Inflammatory macrophage (primary cell): ENCODE data around the gene CORIN.
"Not testable (repeated sequence)": the region's sequence is repeated elsewhere in the genome, so short reads cannot be mapped to it uniquely, and the experiment has no call there.

Experiments
- DNase-seq, 2 donors: peaks; one replicate each; pipeline ENCODE4 v3.0.0-alpha.2; 2020 to 2022

CORIN gene

DNA sequence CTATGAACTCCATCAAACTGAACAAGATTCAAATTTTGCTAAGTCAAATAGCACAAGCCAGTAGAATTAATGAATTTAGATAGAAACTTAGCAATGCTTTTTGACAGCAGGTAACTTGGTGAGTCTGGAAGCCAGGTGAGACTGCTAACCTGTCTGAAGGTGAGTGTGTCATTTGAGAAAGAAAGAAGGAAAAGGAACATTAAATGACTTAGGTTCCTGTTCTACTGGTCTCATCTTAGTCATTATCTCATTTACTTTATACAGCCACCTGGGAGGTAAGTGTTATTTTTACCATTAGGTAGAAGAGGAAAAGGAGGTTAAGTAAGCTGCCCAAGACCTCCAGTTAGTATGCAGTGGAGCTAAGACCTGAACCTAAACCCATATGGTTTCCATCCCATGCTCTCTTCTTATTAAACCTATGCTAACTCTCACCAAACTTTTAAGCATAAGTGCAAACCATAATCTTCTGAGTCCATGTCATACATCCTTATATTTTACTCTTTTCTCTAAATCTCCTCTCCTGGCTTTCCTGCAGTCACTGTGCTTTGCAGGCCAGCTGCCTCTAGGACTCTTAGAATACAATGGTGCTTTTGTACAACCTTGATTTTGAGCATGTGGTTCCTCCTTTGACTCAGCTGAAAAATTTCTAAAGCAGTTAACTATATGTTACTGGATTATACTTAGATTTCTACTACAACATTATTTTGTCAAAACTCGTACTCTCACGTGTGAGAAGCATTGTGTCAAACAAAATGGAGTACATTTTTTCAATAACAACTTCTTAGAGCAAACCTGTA lies 284.3 kb downstream of the CORIN start:
- no peak for DNase-seq

- DNase-seq: no peak
Measured at GRCh38 chr4:47551682-47552081, 286.2 kb downstream of the CORIN start.

GRCh38 chr4:47550899-47551548 lies 286.8 kb downstream of the CORIN start:
- DNase-seq: no peak

DNA sequence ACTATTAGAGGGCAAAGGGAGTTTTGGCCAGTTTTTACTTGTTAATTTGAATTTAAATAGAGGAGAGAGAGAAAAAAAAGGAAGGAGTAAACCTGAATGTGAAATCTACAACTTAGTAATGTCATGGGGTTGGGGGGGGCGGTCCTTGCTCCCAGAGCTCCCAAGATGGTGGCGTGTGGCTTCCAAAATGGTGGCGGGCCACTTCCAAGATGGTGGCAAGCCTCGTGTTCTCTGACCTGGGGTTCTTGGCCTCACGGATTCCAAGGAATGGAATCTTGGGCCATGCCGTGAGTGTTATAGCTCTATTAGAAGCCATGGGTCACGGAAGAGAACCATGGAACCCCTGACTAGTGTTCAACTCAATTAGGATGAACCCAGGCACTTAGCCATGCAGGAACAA lies 287.5 kb downstream of the CORIN start:
- DNase-seq: not testable (repeated sequence)
